Thymus (tissue), 11 donors: ENCODE results near the gene TNFRSF11A. TPM values are rescaled to one million over a fixed set of nuclear protein-coding genes. Genes with fewer than 3 reads are reported as not detected.

Source experiments
- DNase-seq, 9 donors: peaks; one replicate each; pipeline ENCODE4 v3.0.0-alpha.2; 2013; ENCODE audit warnings: low spot score in 9 of 9, low read depth in 6 of 9, missing footprints in 1 of 9
- H3K27ac ChIP-seq, 2 donors: one replicate each; pipeline ENCODE4 v1.5.1; 2013; ENCODE audit warnings: control low read depth in 1 of 2, low read depth in 1 of 2, low read length in 1 of 2, mild to moderate bottlenecking in 1 of 2, moderate library complexity in 1 of 2
- H3K27me3 ChIP-seq, 2 donors: one replicate each; pipeline ENCODE4 v1.5.1; 2013; ENCODE audit warnings: low read length in 1 of 2; ENCODE audit not compliant: control insufficient read depth in 2 of 2, insufficient read depth in 1 of 2
- H3K36me3 ChIP-seq, 2 donors: one replicate each; pipeline ENCODE4 v1.5.1; 2013; ENCODE audit warnings: low read length in 1 of 2, mild to moderate bottlenecking in 1 of 2, moderate library complexity in 1 of 2; ENCODE audit not compliant: control insufficient read depth in 2 of 2, insufficient read depth in 2 of 2
- H3K4me1 ChIP-seq, 2 donors: one replicate each; pipeline ENCODE4 v1.5.1; 2013; ENCODE audit warnings: low read length in 2 of 2; ENCODE audit not compliant: control insufficient read depth in 2 of 2, insufficient read depth in 2 of 2
- H3K4me3 ChIP-seq, 2 donors: one replicate each; pipeline ENCODE4 v1.5.1; 2013; ENCODE audit warnings: low read length in 2 of 2, control low read depth in 1 of 2, mild to moderate bottlenecking in 1 of 2
- H3K9me3 ChIP-seq, 2 donors: one replicate each; pipeline ENCODE4 v1.5.1; 2013; ENCODE audit warnings: low read length in 1 of 2, mild to moderate bottlenecking in 1 of 2; ENCODE audit not compliant: control insufficient read depth in 2 of 2, insufficient read depth in 1 of 2
- WGBS: extraction: QIAGEN DNeasy Blood & Tissue Kit; methylation state at CpG from one replicate; pipeline ENCODE4 v1.1.7; 2013; 5-methylcytosine and 5-hydroxymethylcytosine counted together
- polyA plus RNA-seq: library from polyadenylated mRNA; stranded (reverse); fragments of 200-250 nt; gene quantifications from one replicate; pipeline ENCODE4 v1.2.3, GENCODE V29; 2013
- total RNA-seq: library from RNA; stranded (reverse); fragments of 120-200 nt; gene quantifications from one replicate; pipeline ENCODE4 v1.2.4, GENCODE V29; 2013
- donor health status: healthy.

TNFRSF11A gene
- total and polyA plus RNA-seq, 2 donors: 3.6 to 5.4 TPM

DNA sequence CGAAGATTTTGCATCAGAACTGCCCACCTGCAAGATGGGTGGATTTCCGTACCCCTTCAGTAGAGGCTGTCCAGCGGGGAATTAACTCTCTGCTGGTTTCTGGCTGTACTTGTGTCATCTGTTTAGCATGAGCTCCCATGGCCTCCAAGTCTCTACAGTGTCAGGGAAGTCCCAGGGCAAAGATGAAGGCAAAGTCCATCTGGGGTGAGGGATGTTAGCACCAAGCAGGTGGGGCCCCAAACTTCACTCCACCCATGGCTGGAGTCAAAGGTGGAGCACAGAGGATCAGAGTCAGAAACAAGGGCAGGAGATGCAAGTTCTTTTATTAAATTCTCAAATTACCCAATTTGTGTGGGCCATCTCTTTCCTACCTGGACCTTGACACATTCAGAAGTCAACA is 78.0 kb downstream of the TNFRSF11A start:
- H3K36me3 ChIP-seq: no peaks in the 10 kb centered on the region

DNA sequence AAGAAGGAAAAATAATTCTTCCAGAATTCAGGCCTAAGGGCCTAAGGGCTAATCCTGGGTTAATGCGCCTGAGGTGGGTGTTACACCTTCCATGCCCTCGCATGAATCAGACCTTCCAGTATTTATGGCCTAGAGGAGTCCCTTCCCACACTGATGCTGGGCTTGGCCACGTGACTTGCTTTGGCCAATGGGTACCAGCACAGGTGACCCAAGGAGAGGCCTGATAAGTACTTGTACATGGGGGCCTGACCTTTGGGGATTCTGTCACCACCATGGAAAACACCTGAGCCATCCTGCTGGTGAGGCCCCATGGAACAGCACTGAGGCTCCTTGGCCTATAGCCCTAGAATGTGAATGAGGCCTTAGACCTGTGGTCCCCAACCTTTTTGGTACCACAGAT is 79.8 kb downstream of the TNFRSF11A start:
- no peak for DNase-seq
- H3K4me1 ChIP-seq: no peaks in the 10 kb centered on the region
- H3K4me3 ChIP-seq: no peak overlapping the region
- H3K36me3 ChIP-seq: no peaks in the 10 kb centered on the region
- no peak overlapping the region for H3K27ac ChIP-seq
- no peaks in the 10 kb centered on the region for H3K27me3 ChIP-seq
- WGBS: 98% methylated on average over 3 of the region's 3 CpGs
- H3K9me3 ChIP-seq: no peaks in the 10 kb centered on the region

More for the DNA sequence above, 78.0 kb downstream of the TNFRSF11A start:
- no peaks in the 10 kb centered on the region for H3K27me3 ChIP-seq
- WGBS: 96% methylated on average over 3 of the region's 3 CpGs
- H3K9me3 ChIP-seq: no peaks in the 10 kb centered on the region
- H3K4me3 ChIP-seq: no peak overlapping the region
- no peak overlapping the region for H3K27ac ChIP-seq
- DNase-seq: no peak
- H3K4me1 ChIP-seq: peaks cover 0 to 4% of the 10 kb centered on the region in 2 donors

DNA sequence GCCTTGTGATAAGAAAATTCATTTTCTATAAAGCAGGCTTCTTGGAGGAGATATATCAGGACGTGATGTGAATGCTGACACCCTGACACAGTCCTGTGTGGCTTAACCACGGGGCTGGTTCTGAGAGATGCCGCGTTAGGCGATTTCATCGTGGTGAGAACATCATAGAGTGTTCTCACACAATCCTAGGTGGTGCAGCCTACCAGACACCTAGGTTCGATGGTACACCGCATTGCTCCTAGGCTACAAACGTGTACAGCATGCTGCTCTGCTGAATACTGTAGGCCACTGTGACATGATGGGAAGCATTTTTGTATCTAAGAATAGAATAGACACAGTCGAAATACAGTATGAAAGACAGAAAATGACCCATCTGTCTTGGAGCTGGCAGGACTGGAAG is 82.5 kb downstream of the TNFRSF11A start:
- no peak for DNase-seq
- H3K4me3 ChIP-seq: no peak overlapping the region
- H3K4me1 ChIP-seq: no peaks in the 10 kb centered on the region
- 80% methylated on average over 10 of the region's 10 CpGs for WGBS
- no peaks in the 10 kb centered on the region for H3K36me3 ChIP-seq
- H3K9me3 ChIP-seq: no peaks in the 10 kb centered on the region
- H3K27me3 ChIP-seq: no peaks in the 10 kb centered on the region
- H3K27ac ChIP-seq: no peak overlapping the region

DNA sequence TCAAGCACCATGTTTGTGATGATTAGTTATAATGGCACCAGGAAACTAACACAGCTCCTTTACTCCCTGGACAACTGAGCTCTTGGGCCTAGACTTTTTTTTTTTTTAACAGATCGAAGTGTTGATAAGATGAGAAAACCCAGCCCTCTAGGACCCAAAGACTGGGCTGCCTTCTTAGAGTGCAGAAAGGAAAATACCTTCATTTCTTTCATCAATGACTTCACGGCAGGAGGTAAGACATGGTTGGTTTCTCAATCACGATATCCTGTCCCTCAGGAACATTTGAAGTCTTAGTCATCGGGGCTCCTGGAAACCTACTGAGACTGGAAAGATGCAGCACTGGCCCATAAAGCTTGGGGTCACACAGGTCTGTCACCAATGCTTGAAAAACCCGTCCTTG is 84.7 kb downstream of the TNFRSF11A start:
- Histone ChIP-seq H3K36me3 (no peaks in the 10 kb centered on the region), H3K4me3 (no peak overlapping the region), H3K27ac (no peak overlapping the region), H3K4me1 (no peaks in the 10 kb centered on the region), H3K27me3 (no peaks in the 10 kb centered on the region), H3K9me3 (no peaks in the 10 kb centered on the region)
- WGBS: 97% methylated on average over 5 of the region's 5 CpGs
- no peak for DNase-seq

DNA sequence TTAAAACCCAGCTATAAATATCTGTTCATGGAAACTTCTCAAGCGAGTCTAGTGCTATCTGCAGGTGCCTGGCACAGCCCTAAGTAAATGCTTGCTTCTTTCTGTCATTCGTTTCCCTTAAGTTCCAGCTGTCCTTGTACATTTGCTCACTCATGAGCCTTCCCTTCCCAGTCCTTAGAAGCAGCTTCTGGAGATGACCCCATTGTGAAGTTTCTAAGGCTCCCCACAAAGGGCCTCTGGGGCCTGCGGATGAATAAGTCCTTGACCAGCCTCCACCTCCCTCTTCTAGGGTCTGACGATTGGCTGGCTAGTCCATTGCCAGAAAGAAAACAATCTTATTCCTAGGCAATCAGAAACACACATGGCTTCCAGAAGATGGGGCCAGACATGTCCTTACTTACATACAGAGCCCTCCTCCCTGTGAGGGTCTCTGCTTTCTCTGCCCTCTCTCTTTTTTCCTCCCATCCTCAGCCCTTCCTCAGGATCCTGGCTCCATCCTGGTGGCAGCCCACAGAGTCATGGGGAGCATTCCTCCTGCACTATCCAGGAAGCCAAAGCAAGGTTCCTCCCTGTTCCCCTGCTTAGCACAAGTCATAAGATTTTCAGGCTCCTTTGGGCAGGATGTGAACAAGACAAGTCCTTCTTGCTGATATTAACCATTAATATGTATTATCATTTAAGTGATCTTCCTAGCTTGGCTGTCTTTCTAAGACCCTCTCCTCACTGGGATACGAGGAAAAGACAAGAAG is 87.3 kb downstream of the TNFRSF11A start:
- Histone ChIP-seq H3K4me1 (no peaks in the 10 kb centered on the region), H3K27ac (no peak overlapping the region), H3K4me3 (no peak overlapping the region), H3K36me3 (no peaks in the 10 kb centered on the region), H3K9me3 (no peaks in the 10 kb centered on the region), H3K27me3 (no peaks in the 10 kb centered on the region)
- WGBS: 95% methylated on average over 5 of the region's 5 CpGs
- no peak for DNase-seq

DNA sequence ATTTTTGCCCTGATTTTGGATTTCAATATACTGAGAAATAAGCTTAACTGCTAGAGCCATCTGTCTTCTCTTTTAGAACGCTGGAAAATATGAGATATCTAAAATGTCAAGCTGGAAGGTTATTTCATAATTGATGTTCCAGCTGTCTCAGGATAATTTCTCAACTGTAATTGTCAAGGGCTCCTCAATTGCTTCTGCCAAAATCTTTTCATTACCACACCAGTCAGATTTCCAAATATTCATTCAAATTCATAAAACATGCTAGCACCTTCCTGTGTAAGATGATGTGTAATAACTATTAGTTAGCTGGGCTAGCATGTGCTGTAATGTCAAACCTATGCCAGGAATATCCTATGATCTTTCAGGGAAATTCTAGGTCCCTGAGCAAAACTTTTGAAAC is 88.1 kb downstream of the TNFRSF11A start:
- Histone ChIP-seq H3K27ac (no peak overlapping the region), H3K4me3 (no peak overlapping the region), H3K9me3 (no peaks in the 10 kb centered on the region), H3K36me3 (no peaks in the 10 kb centered on the region), H3K27me3 (no peaks in the 10 kb centered on the region), H3K4me1 (no peaks in the 10 kb centered on the region)
- no peak for DNase-seq
- WGBS: 88% methylated on average over 1 of the region's 1 CpG

DNA sequence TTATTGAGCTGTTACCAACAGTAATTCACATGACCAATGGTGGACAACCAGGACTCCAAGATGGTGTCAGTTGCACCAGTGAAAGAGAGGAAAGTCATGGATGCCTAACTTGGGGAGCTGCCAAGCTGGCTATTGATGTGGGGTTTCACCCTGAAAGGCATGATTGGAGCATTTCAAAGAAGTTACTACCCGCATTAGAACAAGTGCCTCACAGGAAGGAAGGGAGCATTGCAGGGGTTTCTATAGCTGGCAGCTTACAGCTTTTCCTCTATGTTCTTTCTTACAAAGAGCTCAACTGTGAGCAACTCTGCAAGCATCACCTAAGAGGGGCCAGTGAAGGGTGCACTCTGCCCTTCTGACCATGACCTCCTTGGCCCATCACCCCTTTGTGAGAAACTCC is 93.1 kb downstream of the TNFRSF11A start:
- Histone ChIP-seq H3K9me3 (no peaks in the 10 kb centered on the region), H3K4me1 (peaks cover 4 to 10% of the 10 kb centered on the region in 2 donors), H3K4me3 (no peak overlapping the region), H3K27ac (no peak overlapping the region), H3K27me3 (no peaks in the 10 kb centered on the region), H3K36me3 (no peaks in the 10 kb centered on the region)
- WGBS: 68% methylated on average over 1 of the region's 1 CpG
- peak in 1 of 9 donors; percentile 13 for DNase-seq

DNA sequence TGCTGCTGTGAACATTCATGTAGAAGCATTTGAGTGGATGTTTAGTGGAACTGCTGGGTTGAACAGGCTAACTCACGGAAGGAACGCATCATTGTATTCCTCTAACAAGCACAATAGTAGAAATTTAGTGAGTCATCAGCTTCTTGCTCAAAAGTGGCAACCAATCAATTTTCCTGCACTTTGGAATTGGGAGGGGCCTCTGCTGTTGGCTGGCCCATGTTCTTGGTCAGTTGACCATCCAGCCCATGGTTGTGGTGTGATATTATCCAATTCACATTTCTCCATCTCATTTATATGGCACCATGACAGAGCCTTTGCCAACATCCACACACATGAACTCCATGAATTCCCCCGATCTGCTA is 95.0 kb downstream of the TNFRSF11A start:
- H3K27ac ChIP-seq: no peak overlapping the region
- no peak for DNase-seq
- H3K27me3 ChIP-seq: no peaks in the 10 kb centered on the region
- H3K4me3 ChIP-seq: no peak overlapping the region
- H3K9me3 ChIP-seq: no peaks in the 10 kb centered on the region
- H3K36me3 ChIP-seq: no peaks in the 10 kb centered on the region
- 98% methylated on average over 3 of the region's 3 CpGs for WGBS
- peaks cover 4 to 10% of the 10 kb centered on the region in 2 donors for H3K4me1 ChIP-seq

DNA sequence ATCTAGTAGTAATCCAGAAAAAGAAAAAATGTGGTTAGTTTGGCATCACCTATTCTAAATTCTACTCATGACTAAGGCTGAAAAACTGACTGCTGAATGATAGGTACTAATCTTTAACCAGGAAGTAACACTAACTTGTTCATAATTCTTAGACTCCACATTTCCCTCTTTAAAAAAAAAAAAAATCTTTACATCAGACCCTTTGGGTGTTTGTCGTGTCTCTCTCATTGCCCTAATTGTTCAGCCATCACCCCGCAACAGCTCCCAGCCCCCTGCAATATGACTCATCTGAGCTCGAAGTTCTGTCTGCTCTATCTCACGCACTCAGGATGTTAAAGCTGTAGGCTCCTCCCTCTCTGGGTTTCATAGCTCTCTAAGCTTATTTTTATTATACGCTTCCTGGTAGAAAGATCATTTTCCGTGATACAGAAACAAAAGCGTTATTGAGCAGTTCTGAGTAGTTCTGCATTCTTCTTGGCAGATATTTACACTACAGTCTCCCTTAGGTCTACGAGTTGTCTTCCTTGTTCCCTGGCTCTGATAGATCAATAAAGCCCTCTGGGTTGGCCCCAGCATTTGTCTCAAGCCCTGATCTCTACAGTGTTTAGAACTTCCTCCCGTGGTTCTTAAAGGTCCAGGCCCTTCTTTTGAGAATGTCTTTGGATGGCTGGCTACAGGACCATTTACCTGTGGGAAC is 95.6 kb downstream of the TNFRSF11A start:
- no peaks in the 10 kb centered on the region for H3K27me3 ChIP-seq
- 11% methylated on average over 9 of the region's 9 CpGs for WGBS
- peak; percentile 8 to 77 (median 34) for DNase-seq
- no peaks in the 10 kb centered on the region for H3K9me3 ChIP-seq
- H3K27ac ChIP-seq: peak overlapping the region; percentile 68
- H3K36me3 ChIP-seq: no peaks in the 10 kb centered on the region
- H3K4me1 ChIP-seq: peaks cover 4 to 12% of the 10 kb centered on the region in 2 donors
- peak overlapping the region in 1 of 2 donors; percentile 34 for H3K4me3 ChIP-seq
